Activated naive CD4-positive, alpha-beta T cell treated with anti-CD3 and anti-CD28 coated beads, Interleukin-2, amount 10 ng/mL, durations not matched to agents 7 days and 5 days (primary cell): ENCODE measurements around the gene ATP6V0D1.
A peak's percentile ranks its signal among the peaks of the same experiment; 100 is the strongest.

ENCODE experiments used
- CTCF ChIA-PET: fragments of 350-600 bp; sonication (Branson Sonifier 250); formaldehyde crosslinking; loops from one replicate; lab custom pipeline; 2021; ENCODE audit warnings: antibody characterized with exemption; lab: Charles Lee
- DNase-seq: peaks from one replicate; pipeline ENCODE4 v3.0.0-alpha.2; 2020
- H3K27ac Mint-ChIP-seq: one replicate; pipeline ENCODE4 v1.8.0; 2021; ENCODE audit warnings: mild to moderate bottlenecking, moderate library complexity, mixed read lengths
- H3K27me3 Mint-ChIP-seq: one replicate; pipeline ENCODE4 v1.8.0; 2021; ENCODE audit warnings: mild to moderate bottlenecking, mixed read lengths
- H3K36me3 Mint-ChIP-seq: one replicate; pipeline ENCODE4 v1.8.0; 2021; ENCODE audit warnings: mixed read lengths
- H3K4me1 Mint-ChIP-seq: one replicate; pipeline ENCODE4 v1.8.0; 2021; ENCODE audit warnings: mixed read lengths
- H3K4me3 Mint-ChIP-seq: one replicate; pipeline ENCODE4 v1.8.0; 2021; ENCODE audit warnings: mild to moderate bottlenecking, moderate library complexity, mixed read lengths
- H3K9me3 Mint-ChIP-seq: one replicate; pipeline ENCODE4 v1.8.0; 2021; ENCODE audit warnings: mixed read lengths

ATP6V0D1 gene

DNA sequence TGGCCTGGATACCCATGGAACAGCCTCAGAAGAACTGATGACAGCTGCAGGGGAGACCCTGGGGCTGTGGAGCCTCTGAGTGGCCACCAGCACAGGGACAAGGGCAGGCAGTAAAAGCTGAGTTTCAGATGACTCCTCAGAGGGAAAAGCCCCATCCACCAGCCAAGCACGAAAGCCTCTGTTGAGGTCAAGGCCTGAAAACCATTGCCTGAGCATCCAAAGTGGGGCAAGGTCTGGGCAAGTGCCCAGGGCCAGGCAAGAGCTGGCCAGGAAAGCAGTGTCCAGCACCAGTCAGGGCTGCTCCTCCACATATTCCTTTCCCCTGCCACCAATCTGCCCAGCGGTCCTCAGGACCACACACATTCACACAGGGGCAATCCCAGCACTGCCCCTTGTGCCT lies 16.4 kb downstream of the ATP6V0D1 start:
- DNase-seq: no peak
- Mint-ChIP-seq H3K27ac (no peak overlapping the region), H3K4me3 (no peak overlapping the region), H3K9me3 (no peaks in the 10 kb centered on the region), H3K4me1 (peaks cover 5% of the 10 kb centered on the region), H3K27me3 (no peaks in the 10 kb centered on the region), H3K36me3 (peaks cover 5% of the 10 kb centered on the region)
- CTCF ChIA-PET: interaction anchor here (1.4 to 5.9 kb wide), 7 partner anchors 12 to 41 kb away, joined by 3 to 49 read pairs (median 5); partner anchors contain the start of gene ATP6V0D1

DNA sequence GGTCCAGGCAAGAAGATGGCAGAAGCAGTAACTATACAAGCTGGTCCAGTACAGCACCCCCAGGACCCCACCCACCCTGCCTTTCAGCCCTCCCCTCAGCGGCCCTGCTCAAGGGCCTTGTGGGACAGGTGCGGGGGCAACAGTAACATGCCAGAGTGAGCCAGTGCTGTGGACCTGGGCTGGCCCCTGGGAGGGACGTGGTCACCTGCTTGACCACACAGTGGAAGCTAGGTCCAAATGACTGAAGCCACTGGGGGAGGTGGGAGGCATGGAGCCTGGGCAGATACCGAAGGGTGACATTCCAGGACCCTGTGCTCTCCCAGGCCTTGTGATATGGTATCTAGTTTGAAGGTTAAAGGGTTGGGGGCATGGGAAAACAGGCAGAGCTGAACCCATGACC lies 17.3 kb downstream of the ATP6V0D1 start:
- H3K9me3 Mint-ChIP-seq: no peaks in the 10 kb centered on the region
- H3K27me3 Mint-ChIP-seq: no peaks in the 10 kb centered on the region
- H3K36me3 Mint-ChIP-seq: peaks cover 5% of the 10 kb centered on the region
- DNase-seq: no peak
- no peak overlapping the region for H3K4me3 Mint-ChIP-seq
- H3K4me1 Mint-ChIP-seq: peaks cover 5% of the 10 kb centered on the region
- CTCF ChIA-PET: interaction anchor here (0.6 to 5.9 kb wide), 6 partner anchors 11 to 43 kb away, joined by 3 to 49 read pairs (median 5); partner anchors contain the start of gene ATP6V0D1
- H3K27ac Mint-ChIP-seq: no peak overlapping the region

DNA sequence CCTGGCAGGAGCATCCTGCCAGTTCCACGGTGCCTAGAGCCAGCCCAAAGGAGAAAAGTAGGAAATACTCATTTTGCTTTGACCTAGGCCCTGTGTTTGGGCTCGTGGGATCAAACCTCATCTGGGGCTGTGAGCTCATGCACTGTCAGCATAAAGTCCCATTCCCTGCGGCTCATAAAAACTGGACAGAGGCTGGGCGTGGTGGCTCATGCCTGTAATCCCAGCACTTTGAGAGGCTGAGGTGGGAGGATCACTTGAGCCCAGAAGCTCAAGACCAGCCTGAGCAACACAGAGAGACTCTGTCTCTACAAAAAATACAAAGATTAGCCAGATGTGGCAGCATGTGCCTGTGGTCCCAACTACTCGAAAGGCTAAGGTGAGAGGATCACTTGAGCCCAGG lies 17.9 kb downstream of the ATP6V0D1 start:
- H3K4me1 Mint-ChIP-seq: peaks cover 5% of the 10 kb centered on the region
- H3K27ac Mint-ChIP-seq: no peak overlapping the region
- CTCF ChIA-PET: interaction anchor here (1.6 to 5.9 kb wide), 3 partner anchors 15 to 35 kb away, joined by 3 to 49 read pairs (median 12); no protein-coding TSS in a partner anchor
- H3K27me3 Mint-ChIP-seq: no peaks in the 10 kb centered on the region
- H3K36me3 Mint-ChIP-seq: peaks cover 5% of the 10 kb centered on the region
- no peak overlapping the region for H3K4me3 Mint-ChIP-seq
- no peaks in the 10 kb centered on the region for H3K9me3 Mint-ChIP-seq
- DNase-seq: no peak

DNA sequence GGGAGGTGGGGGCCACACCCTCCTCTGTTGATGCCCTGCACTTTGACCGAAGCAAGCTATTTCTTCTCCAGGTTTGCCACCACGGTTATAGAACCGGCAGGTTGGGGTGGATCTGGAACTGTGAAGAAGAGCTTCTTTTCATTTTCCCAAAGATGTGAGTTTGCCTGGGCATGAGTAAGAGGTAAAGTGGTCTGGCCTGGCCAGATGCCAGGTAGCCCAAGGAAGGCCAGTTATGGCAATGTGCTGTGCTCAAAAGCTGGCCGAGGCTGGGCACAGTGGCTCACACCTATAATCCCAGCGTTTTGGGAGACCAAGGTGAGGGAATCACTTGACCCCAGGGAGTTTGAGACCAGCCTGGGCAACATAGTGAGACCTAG lies 18.7 kb downstream of the ATP6V0D1 start:
- Mint-ChIP-seq H3K9me3 (no peaks in the 10 kb centered on the region), H3K27me3 (no peaks in the 10 kb centered on the region), H3K27ac (no peak overlapping the region), H3K4me3 (no peak overlapping the region), H3K36me3 (peaks cover 5% of the 10 kb centered on the region), H3K4me1 (peaks cover 5% of the 10 kb centered on the region)
- DNase-seq: no peak
- CTCF ChIA-PET: interaction anchor here (2.5 to 5.9 kb wide), 2 partner anchors 15 to 35 kb away, joined by 12 to 49 read pairs; no protein-coding TSS in a partner anchor

DNA sequence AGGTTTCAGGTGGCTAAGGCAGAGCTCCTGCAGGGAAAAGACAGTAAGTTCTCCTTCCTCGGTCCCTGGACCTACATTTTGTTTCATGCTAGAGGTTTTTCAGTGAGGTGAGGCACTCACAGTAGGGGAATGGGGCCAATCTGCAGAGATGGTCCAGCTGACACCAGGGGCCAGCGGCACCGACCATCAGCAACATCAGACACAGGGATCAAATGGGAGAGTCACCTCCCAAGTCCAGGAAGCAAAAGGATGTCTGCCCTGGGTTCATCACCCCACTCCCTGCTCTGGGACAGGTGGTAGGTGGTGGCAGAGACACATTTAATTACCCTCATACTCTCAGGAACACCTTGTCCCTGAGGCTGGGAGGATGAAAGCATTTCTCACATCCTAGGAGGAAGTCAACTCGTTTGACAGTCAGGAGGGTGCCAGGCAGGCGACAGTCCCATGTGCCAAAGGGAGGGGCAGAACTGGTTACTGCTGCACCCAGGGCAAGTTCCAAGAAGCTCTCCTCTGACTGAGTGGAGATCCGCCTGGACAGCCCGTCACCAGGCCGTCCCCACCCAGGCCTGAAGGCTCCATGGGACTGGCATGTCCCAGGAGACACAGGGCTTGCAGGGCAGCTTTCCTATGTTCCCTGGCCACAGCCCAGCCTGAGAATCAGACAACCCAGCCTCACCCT lies 19.2 kb downstream of the ATP6V0D1 start:
- Mint-ChIP-seq H3K27ac (peak overlapping the region; percentile 74), H3K36me3 (peaks cover 5% of the 10 kb centered on the region), H3K27me3 (no peaks in the 10 kb centered on the region), H3K4me3 (no peak overlapping the region), H3K9me3 (no peaks in the 10 kb centered on the region), H3K4me1 (peaks cover 7% of the 10 kb centered on the region)
- CTCF ChIA-PET: interaction anchor here (2.5 to 5.9 kb wide), 2 partner anchors 14 to 34 kb away, joined by 12 to 49 read pairs; no protein-coding TSS in a partner anchor
- DNase-seq: no peak

DNA sequence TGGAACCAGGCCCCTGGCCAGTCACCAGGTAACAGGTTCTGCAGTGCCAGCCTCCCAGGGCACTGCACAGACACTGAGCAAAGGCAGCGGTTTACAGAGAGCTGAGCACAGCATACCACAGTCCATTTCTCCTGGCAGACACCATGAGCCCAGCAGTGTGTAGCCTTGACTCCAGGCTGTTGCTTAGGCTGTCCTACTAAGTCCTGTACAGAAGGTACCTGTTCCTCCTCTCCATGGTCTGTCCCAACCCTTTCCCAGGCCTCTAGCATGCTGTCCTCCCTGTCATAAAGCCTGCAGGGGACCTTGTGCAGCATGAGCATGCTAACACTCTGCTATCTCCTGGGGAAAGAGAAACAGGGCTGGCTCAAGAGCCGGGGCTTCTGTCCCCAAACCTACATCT lies 20.0 kb downstream of the ATP6V0D1 start:
- no peak overlapping the region for H3K27ac Mint-ChIP-seq
- H3K9me3 Mint-ChIP-seq: no peaks in the 10 kb centered on the region
- H3K27me3 Mint-ChIP-seq: no peaks in the 10 kb centered on the region
- peaks cover 12% of the 10 kb centered on the region for H3K4me1 Mint-ChIP-seq
- DNase-seq: no peak
- H3K36me3 Mint-ChIP-seq: peaks cover 8% of the 10 kb centered on the region
- CTCF ChIA-PET: interaction anchor here (2.5 to 5.9 kb wide), 2 partner anchors 14 to 33 kb away, joined by 12 to 49 read pairs; no protein-coding TSS in a partner anchor
- H3K4me3 Mint-ChIP-seq: no peak overlapping the region

DNA sequence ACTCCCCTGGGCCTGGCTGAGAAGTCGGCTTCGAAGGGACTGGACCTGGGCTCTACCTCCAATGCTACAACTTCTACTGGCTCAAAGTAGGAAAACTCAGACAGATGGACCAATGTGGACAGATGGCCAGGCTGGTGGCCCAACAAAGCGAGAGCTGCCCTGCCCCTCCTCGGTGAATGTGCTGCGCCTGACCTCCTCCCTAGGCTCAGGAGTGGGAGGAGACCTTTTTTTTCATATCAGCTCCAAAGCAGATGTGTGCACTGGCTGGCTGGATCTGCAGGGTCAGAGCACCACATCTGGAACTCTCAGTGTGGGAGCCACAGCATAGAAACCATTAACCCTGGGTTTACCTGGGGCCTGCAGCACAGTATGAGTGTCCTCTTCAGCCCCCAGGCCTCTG lies 20.8 kb downstream of the ATP6V0D1 start:
- DNase-seq: no peak

DNA sequence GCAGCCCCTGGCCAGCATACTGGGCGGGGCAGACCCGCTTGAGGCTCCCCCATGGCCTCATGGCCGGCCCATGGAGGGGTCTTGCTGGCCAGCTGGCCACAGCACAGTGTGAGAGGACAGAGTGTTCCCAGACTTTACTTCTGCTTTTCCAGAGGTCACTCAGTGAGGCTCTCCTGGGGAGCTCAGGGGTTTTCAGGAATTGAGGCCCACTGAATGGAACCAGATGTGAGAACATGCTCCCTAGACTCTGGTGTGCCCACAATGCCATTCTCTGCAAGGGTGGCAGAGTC lies 21.2 kb downstream of the ATP6V0D1 start:
- no peaks in the 10 kb centered on the region for H3K9me3 Mint-ChIP-seq
- CTCF ChIA-PET: no interaction called here
- no peak overlapping the region for H3K27ac Mint-ChIP-seq
- H3K27me3 Mint-ChIP-seq: no peaks in the 10 kb centered on the region
- peaks cover 8% of the 10 kb centered on the region for H3K36me3 Mint-ChIP-seq
- no peak overlapping the region for H3K4me3 Mint-ChIP-seq
- DNase-seq: no peak
- H3K4me1 Mint-ChIP-seq: peaks cover 7% of the 10 kb centered on the region

More for the DNA sequence above, 20.8 kb downstream of the ATP6V0D1 start:
- Mint-ChIP-seq H3K9me3 (no peaks in the 10 kb centered on the region), H3K4me1 (peaks cover 7% of the 10 kb centered on the region), H3K27me3 (no peaks in the 10 kb centered on the region), H3K27ac (no peak overlapping the region), H3K36me3 (peaks cover 8% of the 10 kb centered on the region), H3K4me3 (no peak overlapping the region)
- CTCF ChIA-PET: no interaction called here

DNA sequence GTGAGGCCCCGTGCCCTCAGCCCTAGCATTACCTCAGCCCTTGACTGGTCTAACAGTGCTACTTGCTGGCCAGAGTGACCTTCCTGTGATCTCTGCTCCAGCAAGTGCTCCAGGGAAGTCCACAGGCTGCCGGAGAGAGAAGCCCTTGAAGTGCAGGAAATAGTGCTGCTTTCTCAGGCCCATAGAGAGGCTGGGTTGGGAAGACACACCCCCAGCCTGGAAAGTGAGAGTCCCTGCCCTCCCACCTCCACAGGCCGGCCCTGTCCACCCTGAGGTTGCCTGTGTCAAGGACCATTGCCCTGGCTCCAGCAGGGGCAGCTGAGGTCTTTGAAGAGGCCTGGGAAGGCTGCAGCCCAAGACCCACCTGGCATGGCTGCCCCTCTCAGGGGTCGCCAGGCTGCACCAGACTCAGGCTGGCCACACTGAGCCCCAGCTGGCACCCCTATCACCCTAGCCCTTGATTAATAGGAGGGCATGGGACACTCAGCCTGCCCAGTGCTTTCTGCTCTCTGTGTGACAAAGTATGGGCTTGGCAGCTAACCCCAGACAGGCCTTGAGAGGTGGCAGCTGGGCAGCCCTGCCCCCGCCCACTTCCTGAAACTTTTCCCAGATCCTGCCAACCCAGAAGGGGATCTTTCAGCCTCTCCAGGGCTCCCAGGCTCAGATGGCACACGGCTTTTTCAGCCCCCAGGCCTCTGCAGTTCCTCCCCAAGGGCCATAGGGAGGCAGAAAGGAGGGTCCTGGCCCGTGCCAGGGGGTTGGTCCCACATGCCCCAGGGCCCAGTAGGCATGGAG lies 21.7 kb downstream of the ATP6V0D1 start:
- CTCF ChIA-PET: no interaction called here
- no peak overlapping the region for H3K27ac Mint-ChIP-seq

DNA sequence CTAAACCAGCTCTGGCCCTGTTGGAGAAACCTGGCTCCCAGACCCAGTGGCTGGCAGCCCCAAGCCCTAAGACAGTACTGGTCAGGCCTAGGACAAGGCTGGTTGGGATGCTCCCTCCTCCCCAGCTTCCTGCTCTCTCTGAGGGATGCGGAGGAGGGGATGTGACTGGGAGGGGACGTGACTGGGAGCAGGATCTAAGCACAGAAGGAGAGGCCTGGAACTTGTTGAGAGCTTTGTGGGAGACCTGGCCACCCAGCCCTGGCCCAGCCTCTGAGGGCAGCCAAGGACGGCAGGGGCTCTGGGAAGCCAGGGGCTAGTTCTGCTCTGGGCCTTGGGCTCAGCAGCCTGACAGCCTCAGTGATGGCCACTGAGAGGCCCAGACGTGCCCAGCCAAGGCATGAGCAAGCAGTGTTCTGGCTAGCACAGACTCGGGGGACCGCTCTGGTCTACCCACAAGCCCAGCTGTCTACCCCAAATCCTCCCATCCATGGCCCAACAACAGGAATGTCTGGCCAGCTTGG lies 22.8 kb downstream of the ATP6V0D1 start:
- Mint-ChIP-seq H3K27me3 (no peaks in the 10 kb centered on the region), H3K27ac (no peak overlapping the region), H3K4me1 (peaks cover 7% of the 10 kb centered on the region), H3K9me3 (no peaks in the 10 kb centered on the region), H3K36me3 (peaks cover 7% of the 10 kb centered on the region), H3K4me3 (no peak overlapping the region)
- DNase-seq: no peak
- CTCF ChIA-PET: interaction anchor here (1.5 kb wide), 1 partner anchor 10 kb away, joined by 3 read pairs; no protein-coding TSS in a partner anchor

More for the DNA sequence above, 21.7 kb downstream of the ATP6V0D1 start:
- no peak for DNase-seq
- H3K4me1 Mint-ChIP-seq: peaks cover 7% of the 10 kb centered on the region
- no peak overlapping the region for H3K4me3 Mint-ChIP-seq
- H3K9me3 Mint-ChIP-seq: no peaks in the 10 kb centered on the region
- H3K27me3 Mint-ChIP-seq: no peaks in the 10 kb centered on the region
- peaks cover 8% of the 10 kb centered on the region for H3K36me3 Mint-ChIP-seq

DNA sequence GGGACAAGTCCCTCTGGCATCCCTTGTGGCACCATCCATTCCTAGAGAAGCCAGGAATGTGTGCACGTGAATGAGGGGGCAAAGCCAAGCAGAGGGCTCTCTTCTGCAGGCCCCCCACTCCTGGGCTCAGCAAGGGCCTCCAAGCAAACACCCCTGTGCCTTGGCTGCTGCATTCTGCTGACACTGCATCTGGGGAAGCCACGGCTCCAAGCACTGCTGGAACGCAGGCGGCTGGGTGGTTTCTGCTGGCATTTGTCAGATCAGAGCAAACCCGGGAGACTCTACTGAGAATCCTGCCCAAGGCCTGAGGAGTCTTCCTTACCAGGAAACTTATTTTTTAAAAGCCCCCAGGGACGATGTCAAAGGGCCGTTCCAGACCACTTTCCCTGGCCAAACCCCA lies 23.3 kb downstream of the ATP6V0D1 start:
- Mint-ChIP-seq H3K27ac (no peak overlapping the region), H3K4me3 (no peak overlapping the region)
- no peak for DNase-seq

DNA sequence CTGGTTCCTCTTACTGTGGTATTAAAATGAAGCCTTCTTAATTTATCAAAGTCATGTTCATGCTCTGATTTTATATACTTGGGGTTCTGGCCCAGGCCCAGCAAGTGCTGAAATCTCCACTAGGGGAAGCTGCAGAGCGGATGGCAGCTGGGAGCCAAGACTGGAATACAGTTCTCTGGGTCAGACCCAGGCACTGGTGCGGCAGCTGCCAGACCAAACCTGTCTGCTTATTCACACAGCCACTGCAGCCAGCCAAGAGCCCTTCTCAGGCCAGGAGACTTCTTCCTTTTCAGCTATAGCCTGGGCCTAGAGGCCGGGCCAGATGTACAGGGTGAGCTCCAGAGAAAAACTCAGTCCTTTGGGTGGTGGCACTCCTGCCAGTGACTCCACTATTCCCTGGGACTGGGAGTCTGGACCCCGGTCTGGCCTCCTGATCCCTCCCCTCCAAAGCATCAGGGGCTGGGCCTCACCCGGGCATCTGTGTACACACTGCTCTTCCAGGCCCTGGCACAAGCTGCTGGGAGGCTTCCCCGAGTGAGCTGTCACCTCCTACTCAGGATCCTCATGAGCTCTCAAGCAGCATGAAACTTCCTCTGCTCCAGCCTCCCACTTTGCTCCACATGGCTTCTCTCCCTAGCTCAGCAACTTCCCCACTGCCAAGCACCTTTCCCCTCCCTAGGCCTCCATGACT lies 24.4 kb downstream of the ATP6V0D1 start:
- H3K36me3 Mint-ChIP-seq: peaks cover 4% of the 10 kb centered on the region
- peaks cover 7% of the 10 kb centered on the region for H3K4me1 Mint-ChIP-seq
- H3K9me3 Mint-ChIP-seq: no peaks in the 10 kb centered on the region
- no peak for DNase-seq
- H3K27me3 Mint-ChIP-seq: no peaks in the 10 kb centered on the region
- no peak overlapping the region for H3K27ac Mint-ChIP-seq
- H3K4me3 Mint-ChIP-seq: no peak overlapping the region
- CTCF ChIA-PET: interaction anchor here (1.0 to 1.8 kb wide), 3 partner anchors 9 to 28 kb away, joined by 4 to 8 read pairs (median 5); no protein-coding TSS in a partner anchor

More for the DNA sequence above, 23.3 kb downstream of the ATP6V0D1 start:
- H3K27me3 Mint-ChIP-seq: no peaks in the 10 kb centered on the region
- CTCF ChIA-PET: interaction anchor here (1.5 kb wide), 1 partner anchor 10 kb away, joined by 3 read pairs; no protein-coding TSS in a partner anchor
- peaks cover 7% of the 10 kb centered on the region for H3K36me3 Mint-ChIP-seq
- H3K9me3 Mint-ChIP-seq: no peaks in the 10 kb centered on the region
- H3K4me1 Mint-ChIP-seq: peaks cover 7% of the 10 kb centered on the region

DNA sequence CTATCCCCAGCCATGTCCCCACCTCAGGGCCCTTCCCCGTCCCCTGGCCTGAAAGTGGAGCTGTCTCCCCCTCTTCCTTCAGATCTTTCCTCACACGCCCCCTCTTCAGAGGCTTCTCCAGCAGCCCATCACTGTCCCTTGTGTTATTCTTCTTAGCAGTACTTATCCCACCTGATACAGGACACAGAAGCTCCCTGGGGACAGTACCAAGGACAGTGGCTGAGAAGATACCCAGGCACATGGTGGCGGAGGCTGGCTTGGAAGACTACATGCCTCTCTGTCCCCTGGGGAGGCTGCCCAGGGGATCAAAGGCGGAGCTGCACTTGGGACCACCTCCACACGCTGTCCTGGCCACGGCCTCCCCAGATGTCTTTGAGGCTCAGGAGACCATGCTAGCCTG lies 26.1 kb downstream of the ATP6V0D1 start:
- Mint-ChIP-seq H3K4me3 (no peak overlapping the region), H3K4me1 (peaks cover 7% of the 10 kb centered on the region), H3K36me3 (peaks cover 6% of the 10 kb centered on the region), H3K27ac (no peak overlapping the region), H3K27me3 (no peaks in the 10 kb centered on the region), H3K9me3 (no peaks in the 10 kb centered on the region)
- DNase-seq: no peak
- CTCF ChIA-PET: interaction anchor here (0.9 kb wide), 1 partner anchor 13 kb away, joined by 3 read pairs; no protein-coding TSS in a partner anchor

DNA sequence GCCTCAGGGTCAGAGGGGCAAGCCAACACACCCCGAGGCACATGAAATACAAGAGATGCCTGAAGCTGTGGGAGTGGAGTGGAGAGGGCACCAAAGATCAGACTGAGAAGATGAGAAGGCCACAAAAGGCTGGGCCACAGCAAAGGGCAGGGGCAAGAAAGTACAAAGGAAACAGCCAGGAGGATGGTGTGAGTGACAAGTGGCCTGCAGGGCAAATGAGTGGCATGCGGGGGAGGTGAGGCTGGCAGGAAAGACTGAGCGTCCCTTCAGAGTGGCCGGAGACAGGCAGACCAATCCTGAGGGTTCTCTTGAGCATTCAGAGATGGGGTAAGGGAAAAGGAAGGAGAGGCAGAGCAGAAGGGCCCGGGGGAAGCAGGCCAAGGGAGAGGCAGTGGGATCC lies 26.9 kb downstream of the ATP6V0D1 start:
- Mint-ChIP-seq H3K27me3 (no peaks in the 10 kb centered on the region), H3K27ac (peak overlapping the region; percentile 64), H3K9me3 (no peaks in the 10 kb centered on the region), H3K4me3 (no peak overlapping the region), H3K36me3 (peaks cover 11% of the 10 kb centered on the region), H3K4me1 (peaks cover 7% of the 10 kb centered on the region)
- CTCF ChIA-PET: no interaction called here
- DNase-seq: no peak
